ENCODE measurements around the gene AGBL1. TPM values are rescaled to one million over a fixed set of nuclear protein-coding genes. Genes with fewer than 3 reads are reported as not detected.
"Not testable (repeated sequence)": the region's sequence is repeated elsewhere in the genome, so short reads cannot be mapped to it uniquely, and the experiment has no call there.

AGBL1 gene
- total and polyA plus RNA-seq, 2 donors = 1.5 TPM; not detected in 1

DNA sequence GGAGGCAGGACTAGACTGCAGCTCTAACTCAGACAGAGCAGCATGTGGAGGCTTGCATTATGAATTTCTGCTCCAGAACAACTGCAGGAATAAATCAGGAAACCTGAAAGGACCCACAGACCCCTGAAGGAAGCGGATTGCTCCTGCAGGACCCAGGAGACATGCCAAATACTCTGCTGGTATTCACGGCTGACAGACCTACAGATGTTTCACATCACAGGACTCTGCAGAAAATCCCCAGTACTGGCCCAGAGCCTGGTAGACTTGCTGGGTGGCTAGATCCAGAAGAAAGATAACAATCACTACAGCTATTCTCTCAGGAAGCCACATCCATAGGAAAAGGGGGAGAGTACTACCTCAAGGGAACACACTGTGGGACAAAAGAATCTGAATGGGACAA lies 942.1 kb downstream of the AGBL1 start:
- Histone ChIP-seq H3K36me3 (ENCODE audit: insufficient read depth) (no peaks in the 10 kb centered on the region), H3K4me3 (ENCODE audit: low read depth, low read length) (no peak overlapping the region), H3K27ac (ENCODE audit: low read depth) (no peak overlapping the region), H3K4me1 (ENCODE audit: insufficient read depth) (no peaks in the 10 kb centered on the region)
- 37% methylated on average over 2 of the region's 2 CpGs for WGBS
- no peak for DNase-seq (ENCODE audit: extremely low spot score)

DNA sequence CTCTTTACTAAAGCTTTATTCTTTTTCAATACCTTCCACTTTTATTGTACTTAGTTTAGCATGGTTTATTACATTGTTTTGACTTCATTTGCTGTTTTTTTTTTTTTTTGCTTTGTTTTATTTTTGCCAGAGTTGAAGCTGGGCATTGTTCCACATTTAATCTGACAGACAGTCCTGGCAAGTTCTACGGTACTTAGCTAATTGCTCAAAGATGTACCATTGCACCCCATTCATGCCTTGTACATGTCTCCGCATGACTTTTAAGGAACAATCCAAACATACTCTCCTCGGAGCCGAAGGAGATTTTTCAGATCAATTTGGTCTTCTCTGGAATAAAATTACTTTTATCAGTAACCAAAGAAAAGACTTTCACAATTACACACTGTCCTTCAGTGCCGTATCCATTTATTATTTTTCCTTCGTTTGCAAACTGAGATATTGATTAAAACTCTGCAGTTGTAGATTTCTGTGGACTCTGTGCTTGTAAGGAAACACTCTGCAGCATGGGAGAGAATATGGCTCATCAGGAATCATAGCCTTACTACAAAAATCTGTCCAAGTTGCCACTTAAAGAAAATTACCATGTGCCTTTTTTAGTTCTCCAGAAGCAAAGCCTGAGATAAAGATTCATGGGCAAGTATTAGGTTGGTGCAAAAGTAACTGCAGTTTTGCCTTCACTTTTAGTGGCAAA lies 952.0 kb downstream of the AGBL1 start:
- H3K4me1 ChIP-seq (ENCODE audit: insufficient read depth) = no peaks in the 10 kb centered on the region
- DNase-seq (ENCODE audit: extremely low spot score) = no peak
- H3K4me3 ChIP-seq (ENCODE audit: low read depth, low read length) = no peak overlapping the region
- WGBS = 51% methylated on average over 6 of the region's 6 CpGs
- H3K27ac ChIP-seq (ENCODE audit: low read depth) = no peak overlapping the region
- H3K36me3 ChIP-seq (ENCODE audit: insufficient read depth) = no peaks in the 10 kb centered on the region

GRCh38 chr15:87032295-87032694 lies 952.6 kb downstream of the AGBL1 start:
- Histone ChIP-seq H3K27ac (ENCODE audit: low read depth) (no peak overlapping the region), H3K4me1 (ENCODE audit: insufficient read depth) (no peaks in the 10 kb centered on the region), H3K36me3 (ENCODE audit: insufficient read depth) (no peaks in the 10 kb centered on the region), H3K4me3 (ENCODE audit: low read depth, low read length) (no peak overlapping the region)
- DNase-seq (ENCODE audit: extremely low spot score) = no peak
- WGBS = 80% methylated on average over 6 of the region's 6 CpGs

GRCh38 chr15:87033056-87033455 lies 953.4 kb downstream of the AGBL1 start:
- no peak overlapping the region for H3K4me3 ChIP-seq (ENCODE audit: low read depth, low read length)
- 55% methylated on average over 2 of the region's 2 CpGs for WGBS
- H3K36me3 ChIP-seq (ENCODE audit: insufficient read depth) = no peaks in the 10 kb centered on the region
- DNase-seq (ENCODE audit: extremely low spot score) = no peak
- H3K27ac ChIP-seq (ENCODE audit: low read depth) = no peak overlapping the region
- no peaks in the 10 kb centered on the region for H3K4me1 ChIP-seq (ENCODE audit: insufficient read depth)

DNA sequence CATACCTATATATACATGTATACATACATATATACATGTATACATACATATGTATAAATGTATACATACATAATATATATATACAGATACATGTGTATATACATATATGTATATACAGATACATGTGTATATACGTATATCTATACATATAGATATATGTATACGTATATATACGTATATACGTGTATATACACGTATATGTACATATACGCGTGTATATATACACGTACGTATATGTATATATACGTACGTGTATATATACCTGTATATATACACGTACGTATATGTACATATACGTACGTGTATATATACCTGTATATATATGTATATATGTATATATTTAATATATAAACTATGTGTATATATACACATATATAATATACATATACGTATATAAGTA lies 955.2 kb downstream of the AGBL1 start:
- H3K27ac ChIP-seq (ENCODE audit: low read depth) = no peak overlapping the region
- no peak for DNase-seq (ENCODE audit: extremely low spot score)
- no peak overlapping the region for H3K4me3 ChIP-seq (ENCODE audit: low read depth, low read length)
- H3K4me1 ChIP-seq (ENCODE audit: insufficient read depth) = no peaks in the 10 kb centered on the region
- no peaks in the 10 kb centered on the region for H3K36me3 ChIP-seq (ENCODE audit: insufficient read depth)
- 89% methylated on average over 16 of the region's 16 CpGs for WGBS

DNA sequence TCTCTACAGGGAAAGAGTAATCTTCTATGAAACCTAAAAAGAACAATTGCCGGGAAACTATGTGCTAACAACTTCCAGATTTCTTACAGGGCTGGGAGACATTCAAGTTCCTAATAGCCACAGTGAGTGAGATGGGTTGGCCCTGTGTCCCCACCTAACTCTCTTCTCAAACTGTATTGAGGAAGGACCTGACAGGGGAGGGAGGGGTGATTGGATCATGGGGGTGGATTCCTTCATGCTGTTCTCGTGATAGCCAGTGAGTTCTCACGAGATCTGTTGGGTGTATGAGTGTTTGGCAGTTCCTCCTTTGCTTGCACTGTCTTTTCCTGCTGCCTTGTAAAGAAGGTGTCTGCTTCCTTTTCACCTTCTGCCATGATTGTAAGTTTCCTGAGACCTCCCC lies 958.7 kb downstream of the AGBL1 start:
- Histone ChIP-seq H3K4me3 (ENCODE audit: low read depth, low read length) (no peak overlapping the region), H3K27ac (ENCODE audit: low read depth) (no peak overlapping the region), H3K4me1 (ENCODE audit: insufficient read depth) (no peaks in the 10 kb centered on the region), H3K36me3 (ENCODE audit: insufficient read depth) (no peaks in the 10 kb centered on the region)
- WGBS = 44% methylated on average over 3 of the region's 3 CpGs
- no peak for DNase-seq (ENCODE audit: extremely low spot score)

DNA sequence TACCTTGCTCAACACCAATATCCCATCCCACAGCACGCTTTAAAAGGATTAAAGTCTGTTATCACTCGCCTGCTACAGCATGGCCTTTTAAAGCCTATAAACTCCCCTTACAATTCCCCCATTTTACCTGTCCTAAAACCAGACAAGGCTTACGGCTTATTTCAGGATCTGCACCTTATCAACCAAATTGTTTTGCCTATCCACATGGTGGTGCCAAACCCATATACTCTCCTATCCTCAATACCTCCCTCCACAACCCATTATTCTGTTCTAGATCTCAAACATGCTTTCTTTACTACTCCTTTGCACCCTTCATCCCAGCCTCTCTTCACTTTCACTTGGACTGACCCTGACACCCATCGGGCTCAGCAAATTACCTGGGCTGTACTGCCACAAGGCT lies 962.9 kb downstream of the AGBL1 start:
- DNase-seq (ENCODE audit: extremely low spot score); H3K4me1 ChIP-seq (ENCODE audit: insufficient read depth); H3K27ac ChIP-seq (ENCODE audit: low read depth); H3K4me3 ChIP-seq (ENCODE audit: low read depth, low read length); H3K36me3 ChIP-seq (ENCODE audit: insufficient read depth): not testable (repeated sequence)
- 78% methylated on average over 4 of the region's 4 CpGs for WGBS

GRCh38 chr15:87045746-87046145 lies 966.1 kb downstream of the AGBL1 start:
- 87% methylated on average over 1 of the region's 1 CpG for WGBS
- Histone ChIP-seq H3K4me1 (ENCODE audit: insufficient read depth) (no peaks in the 10 kb centered on the region), H3K36me3 (ENCODE audit: insufficient read depth) (no peaks in the 10 kb centered on the region), H3K4me3 (ENCODE audit: low read depth, low read length) (no peak overlapping the region), H3K27ac (ENCODE audit: low read depth) (no peak overlapping the region)
- DNase-seq (ENCODE audit: extremely low spot score) = no peak

GRCh38 chr15:87047203-87047965 lies 967.7 kb downstream of the AGBL1 start:
- Histone ChIP-seq H3K4me3 (ENCODE audit: low read depth, low read length) (no peak overlapping the region), H3K4me1 (ENCODE audit: insufficient read depth) (no peaks in the 10 kb centered on the region), H3K27ac (ENCODE audit: low read depth) (no peak overlapping the region), H3K36me3 (ENCODE audit: insufficient read depth) (no peaks in the 10 kb centered on the region)
- DNase-seq (ENCODE audit: extremely low spot score) = no peak
- 62% methylated on average over 4 of the region's 4 CpGs for WGBS

Small RNA genes lying within 50 kb of the gene (small RNA-seq; reads per million reads assigned to genes)
- gene RF00284 = not detected
- not detected for gene RNA5SP400

Data from urinary bladder (tissue), 4 donors.